Right lobe of liver (tissue), 4 donors: Measurements from ENCODE around the gene CAMKMT.

Experiments used
- CTCF ChIP-seq, 4 donors: fragments of 200-600 bp in 3 of 4; fragments of 450-650 bp in 1 of 4; IDR thresholded peaks; one replicate each; pipeline versions ENCODE4 v1.5.1 to v1.8.0; 2016 to 2022; ENCODE audit warnings: antibody characterized with exemption in 4 of 4, mild to moderate bottlenecking in 2 of 4
- POLR2A ChIP-seq: fragments of 450-650 bp; IDR thresholded peaks from one replicate; pipeline ENCODE4 v1.6.1; 2017; ENCODE audit warnings: antibody characterized with exemption, mild to moderate bottlenecking
- donor health status: DM: no; HTN: no; CAD: no.
- donor health status: DM: no; HTN: no; CAD: no.
- donor health status: DM: no; HTN: yes; CAD: no.

GRCh38 chr2:44805401-44806235 lies 443.9 kb downstream of the CAMKMT start:
- TF ChIP-seq CTCF (IDR thresholded peaks at IDR 0.05) (no peak), POLR2A (no peak)
